ENCODE results near the gene BBC3. TPM values are rescaled to one million over a fixed set of nuclear protein-coding genes. Genes with fewer than 3 reads are reported as not detected.

Gene BBC3, protein sequence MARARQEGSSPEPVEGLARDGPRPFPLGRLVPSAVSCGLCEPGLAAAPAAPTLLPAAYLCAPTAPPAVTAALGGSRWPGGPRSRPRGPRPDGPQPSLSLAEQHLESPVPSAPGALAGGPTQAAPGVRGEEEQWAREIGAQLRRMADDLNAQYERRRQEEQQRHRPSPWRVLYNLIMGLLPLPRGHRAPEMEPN
- total RNA-seq: 20.8 and 44.3 TPM in 2 replicates

DNA sequence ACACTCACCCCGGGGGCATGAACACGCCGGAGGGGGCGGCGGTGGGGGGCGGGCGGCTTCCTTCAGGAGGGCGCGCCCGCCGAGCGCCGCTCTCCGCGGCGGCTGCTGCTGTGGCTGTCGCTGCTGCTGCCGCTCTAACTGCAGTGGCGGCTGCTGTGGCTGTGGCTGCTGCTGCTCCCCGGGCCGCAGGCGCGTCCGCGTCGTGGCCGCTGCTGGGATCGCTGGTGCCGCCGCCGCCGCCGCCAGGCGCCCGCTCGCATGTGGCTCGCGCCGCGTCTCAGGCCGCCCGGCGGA lies at the start of gene BBC3:
BBC3 (minus strand) TSS at position 279 of the 294 bp plus-strand sequence. CDS start 2,768 bp downstream, outside the sequence.

DNA sequence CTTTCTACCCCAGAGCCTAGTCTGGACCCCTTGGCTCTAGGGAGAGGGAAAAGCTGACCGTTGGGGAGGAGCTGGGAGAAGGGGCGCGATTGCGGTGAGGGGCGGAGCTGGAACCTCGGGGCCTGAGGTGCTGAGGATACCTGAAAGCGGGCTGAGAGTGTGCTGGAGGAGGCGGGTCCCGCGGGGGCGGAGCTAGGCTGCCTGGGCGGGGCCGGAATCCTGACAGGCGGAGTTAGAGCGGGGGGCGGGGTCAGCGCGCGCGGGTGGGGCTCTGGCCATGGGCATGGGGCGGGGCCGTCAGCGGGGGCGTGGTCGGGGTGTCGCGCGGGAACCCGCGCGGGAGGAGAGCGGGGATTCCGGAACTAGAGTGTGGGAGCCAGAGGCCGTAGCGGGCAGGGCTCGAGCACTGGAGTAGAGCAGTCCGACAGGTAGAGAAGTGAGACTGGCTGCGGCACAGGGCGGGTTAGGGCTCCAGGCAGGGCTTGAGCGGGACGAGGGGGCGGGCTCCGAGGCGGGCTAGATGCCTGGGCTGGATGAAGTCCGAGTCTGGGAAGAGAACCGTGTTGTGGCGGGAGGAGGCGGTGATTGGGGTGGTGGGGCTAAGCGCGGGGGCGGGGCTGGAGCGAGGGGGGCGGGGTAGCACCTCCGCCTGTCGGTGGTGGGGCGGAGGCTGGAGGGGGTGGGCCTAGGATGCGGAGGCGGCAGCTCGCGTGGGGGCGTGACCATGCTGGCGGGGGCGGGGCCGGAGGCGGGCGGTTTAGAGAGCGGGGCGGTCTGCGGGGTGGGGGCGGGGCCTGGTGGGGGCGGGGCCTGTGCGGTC lies 43.3 kb upstream of the BBC3 start, which contains the start of gene INAFM1:
INAFM1 (plus strand) TSS at position 815 of the 820 bp plus-strand sequence. CDS start 35 bp downstream, outside the sequence.

DNA sequence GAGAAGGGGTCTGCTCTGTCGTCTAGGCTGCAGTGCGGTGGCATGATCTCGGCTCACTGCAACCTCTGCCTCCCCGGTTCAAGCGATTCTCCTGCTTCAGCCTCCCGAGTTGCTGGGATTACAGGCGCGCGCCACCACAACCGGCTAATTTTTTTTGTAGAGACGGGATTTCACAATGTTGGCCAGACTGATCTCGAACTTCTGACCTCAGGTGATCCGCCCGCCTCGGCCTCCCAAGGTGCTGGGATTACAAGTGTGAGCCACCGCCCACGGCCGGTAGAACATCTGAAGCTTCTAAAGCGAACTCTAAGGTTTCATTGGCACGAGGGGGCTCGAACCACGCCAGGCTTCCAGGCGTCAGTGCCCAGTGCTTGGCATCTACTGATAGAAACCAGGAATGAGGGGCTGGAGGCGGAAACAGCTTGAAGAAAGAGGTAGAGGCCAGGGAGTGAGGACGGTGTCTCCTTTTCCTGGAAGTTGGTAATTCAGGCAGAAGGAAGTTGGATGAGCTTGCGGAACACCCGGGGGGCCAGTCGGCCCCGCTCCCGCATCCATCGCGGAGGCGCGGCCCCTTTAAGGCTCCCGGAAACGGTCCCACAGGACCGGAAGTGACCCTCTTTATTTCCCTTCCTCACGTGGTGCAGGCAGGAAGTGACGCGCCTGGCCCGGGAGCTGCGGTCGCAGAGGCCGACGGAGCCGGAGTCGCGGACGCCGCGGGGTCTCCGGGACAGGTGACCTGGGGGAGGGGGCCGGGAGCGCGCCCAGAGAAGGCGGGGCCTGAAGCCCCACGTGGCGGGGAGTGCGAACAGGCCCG lies 25.1 kb upstream of the BBC3 start, which contains the start of gene CCDC9:
CCDC9 (plus strand) TSS at position 647 of the 814 bp plus-strand sequence. CDS start 1,876 bp downstream, outside the sequence.

Other genes with a start within 250 kb of the BBC3 start
- gene NPAS1, start 211.4 kb downstream of the BBC3 start, total RNA-seq: 0.83 TPM in 1 of 2 replicates, not detected in the other
- gene TMEM160, start 182.6 kb downstream of the BBC3 start, total RNA-seq: 12.7 and 38.3 TPM in 2 replicates
- gene ZC3H4, start 117.4 kb downstream of the BBC3 start, total RNA-seq: 15.9 and 18.9 TPM in 2 replicates
- gene SAE1, start 100.4 kb downstream of the BBC3 start, total RNA-seq: 106 and 195 TPM in 2 replicates
- gene CCDC9, start 25.3 kb upstream of the BBC3 start, total RNA-seq: 8.9 and 10.6 TPM in 2 replicates
- gene INAFM1, start 43.7 kb upstream of the BBC3 start, total RNA-seq: 2.5 and 4.0 TPM in 2 replicates
- 0.17 TPM in 1 of 2 replicates, not detected in the other for gene C5AR1, start 78.7 kb upstream of the BBC3 start, total RNA-seq
- not detected in 2 replicates for gene C5AR2, start 101.0 kb upstream of the BBC3 start, total RNA-seq
- 11.9 and 14.4 TPM in 2 replicates for gene DHX34, start 118.1 kb upstream of the BBC3 start, total RNA-seq
- 27.1 and 61.9 TPM in 2 replicates for gene MEIS3, start 188.3 kb upstream of the BBC3 start, total RNA-seq
- 0.33 TPM in 1 of 2 replicates, not detected in the other for gene SLC8A2, start 240.7 kb upstream of the BBC3 start, total RNA-seq